Immature natural killer cell (primary cell): ENCODE data around the gene ZNF610. TPM values are rescaled to one million over a fixed set of nuclear protein-coding genes. Genes with fewer than 3 reads are reported as not detected.

Experiments
- polyA plus RNA-seq, 3 donors: library from polyadenylated mRNA; unstranded; fragments of 300-500 nt; fragmentation: Illumina TruSeq; gene quantifications; one replicate each; pipeline ENCODE4 v1.2.3, GENCODE V29; 2021

Gene ZNF610
- polyA plus RNA-seq, 3 donors from 2014 or later: 0.63 to 1.3 TPM; not detected in 1

Other genes with a start within 250 kb of the ZNF610 start
- 1 to 10 TPM; 3.4 to 5.6 (median 4.9) TPM for gene ZNF841, start 240.5 kb upstream of the ZNF610 start, polyA plus RNA-seq
- gene ZNF616, start 196.3 kb upstream of the ZNF610 start, polyA plus RNA-seq: 10 to 100 TPM in 1 of 3 donors, 1 to 10 TPM in 1, not detected in 1; 3.2 to 10.7 TPM
- 10 to 100 TPM in 1 of 3 donors, 1 to 10 TPM in 2; 7.2 to 15.9 (median 7.7) TPM for gene ZNF836, start 164.6 kb upstream of the ZNF610 start, polyA plus RNA-seq
- gene PPP2R1A, start 146.2 kb upstream of the ZNF610 start, polyA plus RNA-seq: 100 to 1,000 TPM; 219 to 249 (median 243) TPM
- gene ZNF766, start 66.7 kb upstream of the ZNF610 start, polyA plus RNA-seq: 10 to 100 TPM; 25.6 to 47.8 (median 32.4) TPM
- gene ZNF480, start 39.1 kb upstream of the ZNF610 start, polyA plus RNA-seq: 10 to 100 TPM; 12.4 to 22.4 (median 22.0) TPM
- 10 to 100 TPM; 27.3 to 30.1 (median 29.1) TPM for gene ZNF880, start 33.7 kb downstream of the ZNF610 start, polyA plus RNA-seq
- 10 to 100 TPM in 2 of 3 donors, 1 to 10 TPM in 1; 9.9 to 15.2 (median 12.0) TPM for gene ZNF528, start 61.6 kb downstream of the ZNF610 start, polyA plus RNA-seq
- gene ZNF534, start 92.9 kb downstream of the ZNF610 start, polyA plus RNA-seq: not detected
- gene ZNF578, start 117.3 kb downstream of the ZNF610 start, polyA plus RNA-seq: 1 to 10 TPM; 2.0 to 8.3 (median 4.1) TPM
- 10 to 100 TPM in 2 of 3 donors, not detected in 1; 12.4 to 16.6 TPM for gene ZNF808, start 191.4 kb downstream of the ZNF610 start, polyA plus RNA-seq
- 10 to 100 TPM in 2 of 3 donors, 1 to 10 TPM in 1; 2.7 to 25.1 (median 13.3) TPM for gene ZNF701, start 234.0 kb downstream of the ZNF610 start, polyA plus RNA-seq